Skeletal muscle tissue (tissue), 4 donors: Measurements from ENCODE around the gene CCN2. TPM values are rescaled to one million over a fixed set of nuclear protein-coding genes. Genes with fewer than 3 reads are reported as not detected.

Experiments used
- H3K27ac ChIP-seq: one replicate; pipeline ENCODE4 v1.7.0; 2013; ENCODE audit warnings: mild to moderate bottlenecking, low read depth, low read length, inconsistent platforms
- H3K27me3 ChIP-seq, 3 donors: one replicate each; pipeline ENCODE4 v1.7.0; 2013; ENCODE audit warnings: low read length in 3 of 3; ENCODE audit not compliant: control insufficient read depth in 3 of 3, insufficient read depth in 3 of 3
- H3K36me3 ChIP-seq, 3 donors: one replicate each; pipeline ENCODE4 v1.7.0; 2013; ENCODE audit warnings: low read length in 3 of 3; ENCODE audit not compliant: control insufficient read depth in 3 of 3, insufficient read depth in 3 of 3
- H3K4me1 ChIP-seq, 3 donors: one replicate each; pipeline ENCODE4 v1.7.0; 2013; ENCODE audit warnings: low read length in 3 of 3, mild to moderate bottlenecking in 3 of 3; ENCODE audit not compliant: control insufficient read depth in 3 of 3, insufficient read depth in 3 of 3
- H3K4me3 ChIP-seq, 3 donors: one replicate each; pipeline ENCODE4 v1.7.0; 2013; ENCODE audit warnings: low read length in 3 of 3
- H3K9ac ChIP-seq, 3 donors: one replicate each; pipeline ENCODE4 v1.7.0; 2013; ENCODE audit warnings: low read length in 3 of 3, mild to moderate bottlenecking in 3 of 3, moderate library complexity in 2 of 3, low read depth in 1 of 3
- H3K9me3 ChIP-seq, 3 donors: one replicate each; pipeline ENCODE4 v1.7.0; 2013; ENCODE audit warnings: low read length in 3 of 3; ENCODE audit not compliant: control insufficient read depth in 3 of 3
- total RNA-seq: library from RNA; depleted of rRNA; stranded (reverse); fragments of >200 nt; gene quantifications from one replicate; pipeline ENCODE4 v1.2.3, GENCODE V29; 2014
- donor health status: Osteomylitis.

Gene CCN2, protein sequence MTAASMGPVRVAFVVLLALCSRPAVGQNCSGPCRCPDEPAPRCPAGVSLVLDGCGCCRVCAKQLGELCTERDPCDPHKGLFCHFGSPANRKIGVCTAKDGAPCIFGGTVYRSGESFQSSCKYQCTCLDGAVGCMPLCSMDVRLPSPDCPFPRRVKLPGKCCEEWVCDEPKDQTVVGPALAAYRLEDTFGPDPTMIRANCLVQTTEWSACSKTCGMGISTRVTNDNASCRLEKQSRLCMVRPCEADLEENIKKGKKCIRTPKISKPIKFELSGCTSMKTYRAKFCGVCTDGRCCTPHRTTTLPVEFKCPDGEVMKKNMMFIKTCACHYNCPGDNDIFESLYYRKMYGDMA
- total RNA-seq: 29.7 TPM

DNA sequence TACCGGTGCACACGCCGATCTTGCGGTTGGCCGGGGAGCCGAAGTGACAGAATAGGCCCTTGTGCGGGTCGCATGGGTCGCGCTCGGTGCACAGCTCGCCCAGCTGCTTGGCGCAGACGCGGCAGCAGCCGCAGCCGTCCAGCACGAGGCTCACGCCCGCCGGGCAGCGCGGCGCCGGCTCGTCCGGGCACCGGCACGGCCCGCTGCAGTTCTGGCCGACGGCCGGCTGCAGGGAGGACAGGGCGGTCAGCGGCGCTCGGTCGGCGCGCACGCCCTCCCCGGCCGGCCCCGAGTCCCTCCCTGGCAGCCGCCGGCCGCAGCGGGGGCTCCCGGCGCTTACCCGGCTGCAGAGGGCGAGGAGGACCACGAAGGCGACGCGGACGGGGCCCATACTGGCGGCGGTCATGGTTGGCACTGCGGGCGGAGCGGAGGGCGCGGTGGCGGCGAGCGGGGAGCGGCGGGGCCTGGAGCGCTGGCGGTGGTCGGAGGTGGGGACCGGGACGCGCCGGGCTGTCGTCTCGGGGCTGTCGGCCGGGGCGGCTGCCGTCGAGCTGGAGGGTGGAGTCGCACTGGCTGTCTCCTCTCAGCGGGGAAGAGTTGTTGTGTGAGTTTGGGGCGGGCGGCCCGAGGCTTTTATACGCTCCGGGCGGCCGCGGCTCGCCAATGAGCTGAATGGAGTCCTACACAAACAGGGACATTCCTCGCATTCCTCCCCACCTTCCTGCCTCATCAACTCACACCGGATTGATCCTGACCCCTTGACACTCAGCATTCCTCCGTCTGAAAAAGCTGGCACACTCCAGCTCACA is at the start of gene CCN2:
Gene CCN2, minus strand, starts transcription at position 606 of the 809 bp plus-strand sequence. Its CDS starts 200 bp downstream, at position 406.
- peak within 1 kb of the TSS; percentile 73 to 86 (median 78) for H3K9ac ChIP-seq
- H3K4me3 ChIP-seq: peak within 1 kb of the TSS; percentile 81 to 85 (median 84)
- peaks cover 10 to 17% (median 13%) of the 10 kb centered on the region in 3 donors for H3K4me1 ChIP-seq
- peaks cover 0 to 3% (median 0%) of the 10 kb centered on the region in 3 donors for H3K36me3 ChIP-seq
- H3K9me3 ChIP-seq: no peaks in the 10 kb centered on the region
- peaks cover 0 to 23% (median 22%) of the 10 kb centered on the region in 3 donors for H3K27me3 ChIP-seq
- peak within 1 kb of the TSS; percentile 84 for H3K27ac ChIP-seq

DNA sequence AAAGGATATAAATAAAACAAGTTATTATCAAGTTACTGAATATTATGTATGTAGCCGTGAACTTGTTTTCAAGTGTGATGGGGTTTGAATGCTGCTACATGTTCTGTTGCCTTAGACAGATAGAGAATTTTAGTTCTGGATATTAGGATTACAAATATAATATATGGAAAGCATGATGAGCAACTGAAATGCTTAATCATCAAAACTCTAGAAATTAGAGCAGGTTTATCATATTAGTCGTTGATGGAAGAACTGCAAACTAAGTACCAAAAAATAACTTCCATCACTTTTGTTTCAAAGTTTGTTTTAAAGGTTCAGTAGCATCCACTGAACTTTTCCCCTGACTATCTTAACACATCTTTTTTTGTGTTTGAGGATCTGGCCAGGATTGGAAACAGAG is 49.1 kb upstream of the CCN2 start:
- no peak overlapping the region for H3K9ac ChIP-seq
- no peak overlapping the region for H3K4me3 ChIP-seq
- no peak overlapping the region for H3K27ac ChIP-seq
- H3K36me3 ChIP-seq: no peaks in the 10 kb centered on the region
- no peaks in the 10 kb centered on the region for H3K9me3 ChIP-seq
- H3K4me1 ChIP-seq: no peaks in the 10 kb centered on the region
- no peaks in the 10 kb centered on the region for H3K27me3 ChIP-seq

DNA sequence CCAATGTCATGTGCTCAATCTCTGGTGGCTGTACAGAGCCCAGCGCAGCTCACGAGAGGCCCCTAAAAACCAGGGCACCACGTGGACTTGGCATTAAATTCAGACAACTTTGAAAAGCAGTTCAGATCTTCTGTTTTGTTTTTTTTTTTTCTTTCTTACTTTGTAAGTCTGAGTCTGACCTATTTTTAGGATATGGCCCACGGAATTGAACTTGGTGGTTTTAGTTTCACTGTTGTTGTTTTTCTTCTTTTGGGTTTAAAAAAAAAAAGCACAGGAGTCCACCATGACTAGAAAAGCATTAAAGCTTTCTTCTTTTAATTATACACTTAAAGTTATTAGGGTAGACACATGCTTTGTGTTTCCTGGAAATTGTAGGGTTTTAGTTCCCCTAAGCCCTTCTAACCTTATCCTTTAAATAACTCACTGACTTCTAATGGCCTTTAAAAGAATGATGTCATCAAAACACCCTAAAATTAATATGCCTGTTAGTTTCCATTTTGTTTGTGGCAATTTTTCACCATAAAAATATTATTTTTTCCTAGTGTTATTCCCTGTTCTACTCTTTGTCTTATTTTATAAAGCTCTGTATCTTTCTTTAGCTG is 48.5 kb upstream of the CCN2 start:
- Histone ChIP-seq H3K27ac (peak overlapping the region; percentile 21), H3K27me3 (no peaks in the 10 kb centered on the region), H3K9me3 (no peaks in the 10 kb centered on the region), H3K9ac (no peak overlapping the region), H3K36me3 (no peaks in the 10 kb centered on the region), H3K4me1 (no peaks in the 10 kb centered on the region), H3K4me3 (no peak overlapping the region)

DNA sequence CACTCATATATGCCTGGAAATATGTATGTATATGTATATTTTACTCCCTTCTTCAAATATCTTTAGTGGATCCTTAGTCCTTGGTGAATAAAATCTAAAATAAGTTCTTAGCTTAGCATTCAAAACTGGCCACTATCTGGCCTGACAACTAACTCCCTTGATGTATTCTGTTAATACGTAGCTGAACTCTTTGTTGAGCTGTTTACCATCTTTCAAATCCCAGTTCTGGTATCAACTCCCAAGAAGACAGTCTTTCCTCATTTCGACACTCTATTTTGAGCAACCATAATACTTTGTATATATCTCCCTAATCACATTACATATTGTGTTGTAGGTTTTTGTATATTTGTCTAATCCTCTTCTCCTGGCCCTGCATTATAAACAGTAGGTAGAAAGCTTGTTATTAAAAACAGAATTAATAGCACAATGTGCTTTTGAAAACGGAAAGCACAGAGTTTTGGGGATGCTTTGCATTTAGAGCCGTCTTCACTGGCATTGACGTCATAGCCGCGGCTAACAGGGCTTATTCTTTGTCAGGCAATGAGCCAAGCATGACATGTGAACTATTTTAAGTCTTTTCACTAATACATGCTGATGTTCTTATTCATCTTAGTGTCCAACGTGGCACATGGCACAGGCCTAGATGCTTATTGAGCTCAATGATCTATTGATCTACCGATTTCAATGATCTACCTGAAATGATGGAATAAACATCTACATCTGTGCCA is 47.2 kb upstream of the CCN2 start:
- Histone ChIP-seq H3K36me3 (no peaks in the 10 kb centered on the region), H3K27ac (no peak overlapping the region), H3K9me3 (no peaks in the 10 kb centered on the region), H3K4me3 (no peak overlapping the region), H3K9ac (no peak overlapping the region), H3K27me3 (no peaks in the 10 kb centered on the region), H3K4me1 (no peaks in the 10 kb centered on the region)

DNA sequence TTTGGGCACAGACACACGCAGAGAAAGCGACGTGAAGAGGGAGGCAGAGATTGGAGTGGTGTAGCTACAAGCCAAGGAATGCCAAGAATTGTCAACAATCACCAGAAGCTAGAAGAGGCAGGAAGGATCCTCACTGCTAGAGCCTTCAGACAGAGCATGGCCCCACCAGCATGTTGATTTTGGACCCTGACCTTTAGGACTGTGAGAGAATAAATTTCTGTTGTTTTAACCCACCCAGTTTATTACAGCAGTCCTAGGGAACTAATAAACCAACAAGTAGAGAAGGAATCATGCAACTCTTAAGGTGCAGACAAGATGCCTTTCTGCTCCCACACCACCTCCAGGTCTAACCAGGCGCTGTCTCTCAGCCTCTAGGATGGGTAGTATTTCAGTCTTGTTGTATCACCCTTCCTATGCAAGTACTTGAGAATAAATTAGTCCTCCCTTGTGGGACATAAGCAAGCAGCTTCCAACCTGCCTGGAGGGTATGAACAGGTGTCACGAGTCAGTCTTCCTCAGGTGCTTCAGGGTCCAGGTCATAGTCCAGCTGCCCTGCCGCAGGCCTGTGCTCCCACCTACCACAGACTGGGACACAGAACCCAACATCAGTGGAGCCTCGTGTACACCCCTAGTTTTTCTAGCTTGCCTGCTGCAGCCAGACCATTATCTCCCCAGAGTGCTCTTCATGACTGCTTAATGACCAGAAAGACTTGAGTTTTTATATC is 46.4 kb upstream of the CCN2 start:
- Histone ChIP-seq H3K9me3 (no peaks in the 10 kb centered on the region), H3K4me1 (no peaks in the 10 kb centered on the region), H3K27ac (no peak overlapping the region), H3K9ac (no peak overlapping the region), H3K27me3 (no peaks in the 10 kb centered on the region), H3K36me3 (no peaks in the 10 kb centered on the region), H3K4me3 (no peak overlapping the region)

DNA sequence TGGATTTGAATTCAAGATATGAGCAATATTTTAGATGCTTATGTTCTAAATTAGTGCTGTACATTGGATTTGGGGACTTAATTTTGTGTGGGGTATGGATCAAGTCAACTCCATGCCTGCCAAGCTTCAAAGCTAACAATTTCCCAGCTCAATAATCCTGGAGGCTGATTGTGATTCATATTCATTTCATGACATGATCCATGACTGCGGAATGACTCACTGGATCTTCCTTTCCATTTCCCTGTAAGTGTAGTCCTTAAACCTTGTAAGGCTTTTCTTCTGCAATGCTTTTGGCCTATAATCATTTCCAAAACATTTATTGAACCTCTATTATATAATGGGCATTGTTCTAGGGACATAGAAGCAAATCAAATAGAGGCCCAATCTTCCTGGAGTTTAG is 44.7 kb upstream of the CCN2 start:
- Histone ChIP-seq H3K27ac (no peak overlapping the region), H3K9ac (no peak overlapping the region), H3K4me1 (no peaks in the 10 kb centered on the region), H3K4me3 (no peak overlapping the region), H3K9me3 (no peaks in the 10 kb centered on the region), H3K27me3 (no peaks in the 10 kb centered on the region), H3K36me3 (no peaks in the 10 kb centered on the region)

DNA sequence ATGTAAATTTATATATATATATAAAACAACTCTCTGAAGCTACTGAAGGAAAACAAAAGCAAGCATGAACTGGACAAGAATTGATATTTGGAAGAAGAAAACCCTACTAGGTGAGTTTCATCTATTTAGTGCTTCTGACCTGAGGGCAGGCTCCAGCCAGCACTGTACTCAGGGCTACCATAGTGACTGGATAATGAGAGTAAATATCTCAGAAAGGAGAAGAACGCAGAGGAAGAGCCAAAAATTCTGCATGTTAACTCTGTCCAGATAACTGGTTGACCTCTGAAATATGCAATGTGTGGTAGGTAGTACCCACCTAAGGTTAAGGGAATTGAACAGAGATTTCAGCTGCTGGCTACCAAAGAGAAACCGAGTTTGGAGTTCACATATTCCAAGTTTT is 41.4 kb upstream of the CCN2 start:
- Histone ChIP-seq H3K4me3 (no peak overlapping the region), H3K4me1 (no peaks in the 10 kb centered on the region), H3K9ac (no peak overlapping the region), H3K27me3 (no peaks in the 10 kb centered on the region), H3K27ac (no peak overlapping the region), H3K9me3 (no peaks in the 10 kb centered on the region), H3K36me3 (no peaks in the 10 kb centered on the region)

DNA sequence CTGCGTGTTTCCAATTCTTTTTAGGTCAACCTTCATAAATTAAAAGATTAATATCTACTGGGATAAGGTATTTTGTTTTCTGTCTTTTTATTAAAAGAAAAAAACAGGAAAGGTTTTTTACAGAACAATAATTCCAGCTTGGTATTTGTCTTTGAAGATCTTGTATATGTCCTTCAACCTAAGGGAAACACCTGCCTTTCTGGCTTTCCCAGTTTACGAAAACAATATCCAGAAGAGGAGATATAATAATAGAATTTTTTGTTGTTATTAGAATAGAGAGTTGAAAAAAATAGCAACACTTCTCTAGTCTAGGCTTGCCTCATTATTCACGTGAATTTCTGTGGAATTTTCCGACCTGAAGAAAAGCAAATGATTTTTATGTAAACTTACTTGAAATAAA is 37.9 kb upstream of the CCN2 start:
- Histone ChIP-seq H3K36me3 (no peaks in the 10 kb centered on the region), H3K4me3 (no peak overlapping the region), H3K27me3 (no peaks in the 10 kb centered on the region), H3K9ac (no peak overlapping the region), H3K4me1 (no peaks in the 10 kb centered on the region), H3K9me3 (no peaks in the 10 kb centered on the region), H3K27ac (no peak overlapping the region)

DNA sequence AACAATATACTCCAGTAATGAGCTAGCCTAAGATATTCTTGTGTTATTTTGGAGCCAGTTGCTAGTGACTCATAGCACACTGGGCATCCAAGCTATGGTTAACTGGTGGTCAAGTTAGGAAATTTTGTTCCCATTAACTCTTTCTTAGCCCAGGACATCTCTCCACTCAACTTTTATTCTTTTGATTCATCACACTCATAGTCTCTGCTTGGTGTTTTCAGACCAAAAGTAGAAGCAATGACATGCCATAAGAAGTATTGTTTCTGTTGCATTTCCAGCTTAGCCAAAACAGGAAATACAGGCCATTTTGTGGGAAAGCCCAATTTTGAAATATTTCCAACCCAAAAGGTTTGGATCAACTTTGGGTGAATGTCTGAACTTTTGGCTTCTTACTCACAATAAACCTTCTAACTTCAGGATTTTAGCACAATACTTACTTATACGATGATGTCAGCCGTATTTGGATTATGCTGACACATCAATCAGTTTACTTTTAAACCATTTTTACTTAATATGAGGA is 31.6 kb upstream of the CCN2 start:
- Histone ChIP-seq H3K36me3 (no peaks in the 10 kb centered on the region), H3K27me3 (no peaks in the 10 kb centered on the region), H3K9me3 (no peaks in the 10 kb centered on the region), H3K27ac (no peak overlapping the region), H3K4me1 (no peaks in the 10 kb centered on the region), H3K4me3 (no peak overlapping the region), H3K9ac (no peak overlapping the region)
